ENCODE data around the gene PDE6B. TPM values are rescaled to one million over a fixed set of nuclear protein-coding genes. Genes with fewer than 3 reads are reported as not detected.
A peak's percentile ranks its signal among the peaks of the same experiment; 100 is the strongest.

Gene PDE6B
- polyA plus RNA-seq, 1 donor, result 27.1 TPM

- WGBS (ENCODE audit: insufficient coverage, low lambda C conversion rate), result no CpG with 5 or more reads among the region's 26 CpGs
- H3K36me3 ChIP-seq (ENCODE audit: control insufficient read depth, insufficient read depth, low read length), result peaks cover 25% of the 10 kb centered on the region
- H3K27me3 ChIP-seq (ENCODE audit: control insufficient read depth, insufficient read depth, low read length), result no peaks in the 10 kb centered on the region
- H3K27ac ChIP-seq (ENCODE audit: low read length), result peak overlapping the region; percentile 77
- DNase-seq, result no peak
- peak overlapping the region; percentile 90 for H3K4me3 ChIP-seq (ENCODE audit: low read length)
- H3K4me1 ChIP-seq (ENCODE audit: control insufficient read depth, insufficient read depth, low read length), result peaks cover 36% of the 10 kb centered on the region
- no peaks in the 10 kb centered on the region for H3K9me3 ChIP-seq (ENCODE audit: control insufficient read depth, low read depth, low read length)
Measured at GRCh38 chr4:675036-675882, 49.9 kb downstream of the PDE6B start.

GRCh38 chr4:675980-676870 lies 50.9 kb downstream of the PDE6B start:
- Histone ChIP-seq H3K27ac (ENCODE audit: low read length) (no peak overlapping the region), H3K36me3 (ENCODE audit: control insufficient read depth, insufficient read depth, low read length) (peaks cover 19% of the 10 kb centered on the region), H3K9me3 (ENCODE audit: control insufficient read depth, low read depth, low read length) (peaks cover 4% of the 10 kb centered on the region), H3K4me1 (ENCODE audit: control insufficient read depth, insufficient read depth, low read length) (peaks cover 44% of the 10 kb centered on the region), H3K4me3 (ENCODE audit: low read length) (no peak overlapping the region), H3K27me3 (ENCODE audit: control insufficient read depth, insufficient read depth, low read length) (no peaks in the 10 kb centered on the region)
- DNase-seq, result no peak
- WGBS (ENCODE audit: insufficient coverage, low lambda C conversion rate), result no CpG with 5 or more reads among the region's 19 CpGs

GRCh38 chr4:676871-677235 lies 51.5 kb downstream of the PDE6B start:
- no CpG with 5 or more reads among the region's 8 CpGs for WGBS (ENCODE audit: insufficient coverage, low lambda C conversion rate)
- no peak overlapping the region for H3K27ac ChIP-seq (ENCODE audit: low read length)
- DNase-seq, result no peak
- no peak overlapping the region for H3K4me3 ChIP-seq (ENCODE audit: low read length)
- peaks cover 13% of the 10 kb centered on the region for H3K36me3 ChIP-seq (ENCODE audit: control insufficient read depth, insufficient read depth, low read length)
- H3K27me3 ChIP-seq (ENCODE audit: control insufficient read depth, insufficient read depth, low read length), result no peaks in the 10 kb centered on the region
- peaks cover 4% of the 10 kb centered on the region for H3K9me3 ChIP-seq (ENCODE audit: control insufficient read depth, low read depth, low read length)
- H3K4me1 ChIP-seq (ENCODE audit: control insufficient read depth, insufficient read depth, low read length), result peaks cover 46% of the 10 kb centered on the region

- H3K27ac ChIP-seq (ENCODE audit: low read length), result no peak overlapping the region
- no CpG with 5 or more reads among the region's 26 CpGs for WGBS (ENCODE audit: insufficient coverage, low lambda C conversion rate)
- no peak overlapping the region for H3K4me3 ChIP-seq (ENCODE audit: low read length)
- H3K4me1 ChIP-seq (ENCODE audit: control insufficient read depth, insufficient read depth, low read length), result peaks cover 51% of the 10 kb centered on the region
- no peaks in the 10 kb centered on the region for H3K27me3 ChIP-seq (ENCODE audit: control insufficient read depth, insufficient read depth, low read length)
- no peak for DNase-seq
- peaks cover 4% of the 10 kb centered on the region for H3K9me3 ChIP-seq (ENCODE audit: control insufficient read depth, low read depth, low read length)
- H3K36me3 ChIP-seq (ENCODE audit: control insufficient read depth, insufficient read depth, low read length), result peaks cover 5% of the 10 kb centered on the region
Measured at GRCh38 chr4:677431-678293, 52.3 kb downstream of the PDE6B start.

GRCh38 chr4:678331-679103 lies 53.1 kb downstream of the PDE6B start:
- no CpG with 5 or more reads among the region's 14 CpGs for WGBS (ENCODE audit: insufficient coverage, low lambda C conversion rate)
- H3K4me1 ChIP-seq (ENCODE audit: control insufficient read depth, insufficient read depth, low read length), result peaks cover 47% of the 10 kb centered on the region

GRCh38 chr4:679104-679481 lies 53.7 kb downstream of the PDE6B start:
- peaks cover 53% of the 10 kb centered on the region for H3K4me1 ChIP-seq (ENCODE audit: control insufficient read depth, insufficient read depth, low read length)
- DNase-seq, result no peak
- H3K9me3 ChIP-seq (ENCODE audit: control insufficient read depth, low read depth, low read length), result peaks cover 4% of the 10 kb centered on the region
- no peak overlapping the region for H3K27ac ChIP-seq (ENCODE audit: low read length)
- WGBS (ENCODE audit: insufficient coverage, low lambda C conversion rate), result no CpG with 5 or more reads among the region's 13 CpGs
- H3K36me3 ChIP-seq (ENCODE audit: control insufficient read depth, insufficient read depth, low read length), result no peaks in the 10 kb centered on the region
- H3K4me3 ChIP-seq (ENCODE audit: low read length), result no peak overlapping the region
- H3K27me3 ChIP-seq (ENCODE audit: control insufficient read depth, insufficient read depth, low read length), result no peaks in the 10 kb centered on the region

More at GRCh38 chr4:678331-679103, 53.1 kb downstream of the PDE6B start:
- no peak for DNase-seq
- Histone ChIP-seq H3K4me3 (ENCODE audit: low read length) (no peak overlapping the region), H3K9me3 (ENCODE audit: control insufficient read depth, low read depth, low read length) (peaks cover 4% of the 10 kb centered on the region), H3K36me3 (ENCODE audit: control insufficient read depth, insufficient read depth, low read length) (no peaks in the 10 kb centered on the region), H3K27me3 (ENCODE audit: control insufficient read depth, insufficient read depth, low read length) (no peaks in the 10 kb centered on the region), H3K27ac (ENCODE audit: low read length) (no peak overlapping the region)

- peaks cover 56% of the 10 kb centered on the region for H3K4me1 ChIP-seq (ENCODE audit: control insufficient read depth, insufficient read depth, low read length)
- DNase-seq, result no peak
- no peaks in the 10 kb centered on the region for H3K36me3 ChIP-seq (ENCODE audit: control insufficient read depth, insufficient read depth, low read length)
- no peak overlapping the region for H3K4me3 ChIP-seq (ENCODE audit: low read length)
- H3K9me3 ChIP-seq (ENCODE audit: control insufficient read depth, low read depth, low read length), result peaks cover 4% of the 10 kb centered on the region
- no CpG with 5 or more reads among the region's 11 CpGs for WGBS (ENCODE audit: insufficient coverage, low lambda C conversion rate)
- H3K27ac ChIP-seq (ENCODE audit: low read length), result no peak overlapping the region
- H3K27me3 ChIP-seq (ENCODE audit: control insufficient read depth, insufficient read depth, low read length), result no peaks in the 10 kb centered on the region
Measured at GRCh38 chr4:679629-680028, 54.3 kb downstream of the PDE6B start.

GRCh38 chr4:680091-680490 lies 54.7 kb downstream of the PDE6B start:
- Histone ChIP-seq H3K27me3 (ENCODE audit: control insufficient read depth, insufficient read depth, low read length) (no peaks in the 10 kb centered on the region), H3K27ac (ENCODE audit: low read length) (no peak overlapping the region), H3K36me3 (ENCODE audit: control insufficient read depth, insufficient read depth, low read length) (no peaks in the 10 kb centered on the region), H3K4me3 (ENCODE audit: low read length) (no peak overlapping the region), H3K9me3 (ENCODE audit: control insufficient read depth, low read depth, low read length) (peaks cover 4% of the 10 kb centered on the region), H3K4me1 (ENCODE audit: control insufficient read depth, insufficient read depth, low read length) (peaks cover 52% of the 10 kb centered on the region)
- WGBS (ENCODE audit: insufficient coverage, low lambda C conversion rate), result no CpG with 5 or more reads among the region's 9 CpGs
- no peak for DNase-seq

- WGBS (ENCODE audit: insufficient coverage, low lambda C conversion rate), result no CpG with 5 or more reads among the region's 17 CpGs
- DNase-seq, result no peak
- Histone ChIP-seq H3K9me3 (ENCODE audit: control insufficient read depth, low read depth, low read length) (peaks cover 4% of the 10 kb centered on the region), H3K27me3 (ENCODE audit: control insufficient read depth, insufficient read depth, low read length) (no peaks in the 10 kb centered on the region), H3K36me3 (ENCODE audit: control insufficient read depth, insufficient read depth, low read length) (no peaks in the 10 kb centered on the region), H3K27ac (ENCODE audit: low read length) (no peak overlapping the region), H3K4me3 (ENCODE audit: low read length) (peak overlapping the region; percentile 28), H3K4me1 (ENCODE audit: control insufficient read depth, insufficient read depth, low read length) (peaks cover 48% of the 10 kb centered on the region)
Measured at GRCh38 chr4:680551-680927, 55.2 kb downstream of the PDE6B start.
